ENCODE measurements around the gene F2RL2. TPM values are rescaled to one million over a fixed set of nuclear protein-coding genes. Genes with fewer than 3 reads are reported as not detected.

Gene F2RL2
- total RNA-seq, 2 donors from 2014 or later: 0.09 to 0.39 TPM

DNA sequence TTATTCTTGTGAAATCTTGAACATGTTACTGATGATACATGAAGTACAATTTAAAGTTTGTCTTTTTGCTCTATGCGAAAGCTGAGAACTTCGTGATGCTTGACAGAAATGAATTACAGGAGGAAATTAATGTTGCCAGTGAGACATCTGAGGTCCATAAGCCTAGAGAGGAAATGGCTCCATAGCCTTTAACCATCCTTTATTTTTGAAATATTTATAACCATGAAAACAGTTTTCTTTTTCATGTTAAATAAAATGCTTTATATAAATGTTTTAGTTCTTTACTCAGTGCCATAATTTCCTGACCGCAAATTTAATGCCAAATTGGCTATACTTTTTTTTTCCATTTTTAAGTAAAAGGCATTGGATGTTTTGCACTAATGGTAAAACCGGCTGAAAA, 29.1 kb downstream of the F2RL2 start:
- DNase-seq: no peak
- intact Hi-C loops (cut with DNase I): no loop called here
- ATAC-seq: no peak

DNA sequence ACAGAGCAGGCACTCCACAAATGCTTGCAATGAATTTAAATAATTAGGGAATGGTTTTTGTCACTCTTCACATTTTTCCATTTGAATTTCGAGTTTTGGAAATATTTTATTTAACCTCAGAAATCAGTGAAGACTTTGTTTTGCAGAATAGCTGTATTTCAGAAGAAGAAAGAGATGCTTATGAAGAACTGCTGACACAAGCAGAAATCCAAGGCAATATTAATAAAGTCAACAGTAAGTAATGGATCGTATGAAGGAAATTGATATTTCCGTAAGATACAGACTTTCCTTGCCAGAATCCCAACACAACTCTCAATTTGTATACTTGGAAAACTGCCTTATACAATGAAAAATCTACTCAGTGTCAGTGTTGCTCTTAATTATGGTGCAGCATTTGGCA, 30.5 kb downstream of the F2RL2 start:
- no peak for ATAC-seq
- intact Hi-C loops (cut with DNase I): no loop called here
- no peak for DNase-seq

DNA sequence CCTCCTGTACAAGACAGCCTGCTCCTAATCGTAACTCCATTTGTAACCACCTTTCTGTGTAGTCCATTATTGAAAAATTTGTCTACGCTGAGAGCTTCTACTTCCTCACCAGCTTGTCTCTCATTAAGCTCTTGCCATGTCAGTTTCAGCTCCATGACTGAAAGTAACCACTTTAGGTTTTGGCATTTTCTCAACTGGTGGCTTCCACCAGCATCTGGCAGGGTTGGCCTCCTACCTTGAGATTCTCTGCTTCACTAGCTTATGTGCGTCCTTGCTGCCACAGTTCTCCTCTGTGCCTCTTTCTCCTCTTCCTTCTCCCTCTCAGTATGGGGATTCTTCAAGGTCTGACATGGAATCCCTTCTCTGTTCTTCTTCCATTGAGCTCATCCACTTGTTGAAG, 31.8 kb downstream of the F2RL2 start:
- ATAC-seq (no peak), DNase-seq (no peak)
- intact Hi-C loops (cut with DNase I): no loop called here

DNA sequence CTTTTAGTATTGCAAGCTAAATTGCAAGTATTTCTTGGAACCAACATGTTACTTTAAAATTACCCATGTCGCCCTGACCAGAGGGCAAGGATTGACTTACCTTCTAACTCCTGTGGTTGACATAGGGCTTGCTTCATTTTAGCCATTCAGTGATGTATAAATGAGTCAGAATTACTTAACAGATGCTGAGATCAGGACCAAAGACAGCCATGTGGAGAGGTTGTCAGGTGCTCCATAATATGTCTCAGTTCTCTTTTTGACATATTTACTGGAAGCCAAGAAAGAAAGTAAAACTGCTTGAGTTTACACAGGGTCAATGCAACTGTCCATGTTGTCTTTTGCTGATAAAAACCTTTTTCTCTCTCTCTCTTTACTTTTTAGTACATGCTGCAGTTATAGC, 33.2 kb downstream of the F2RL2 start:
- intact Hi-C loops (cut with DNase I): no loop called here

DNA sequence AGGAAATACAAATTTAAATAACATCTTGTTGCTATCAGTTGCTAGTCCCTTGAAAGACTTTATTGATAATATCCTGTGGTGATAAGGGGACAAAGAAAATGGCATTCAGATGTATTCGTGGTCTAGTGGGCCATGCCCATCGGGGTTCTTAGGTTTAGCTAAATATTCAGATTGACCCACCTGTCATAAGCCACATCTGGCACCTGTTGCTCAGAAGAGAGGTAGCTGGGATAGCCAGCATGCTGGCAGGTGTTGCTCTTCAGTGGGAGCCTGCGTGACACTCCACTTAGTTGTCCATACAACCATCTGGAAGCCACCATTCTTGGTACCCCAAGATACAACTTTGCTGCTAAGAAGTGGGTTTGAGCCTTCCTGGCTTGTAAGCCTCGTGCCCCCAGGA, 36.7 kb downstream of the F2RL2 start:
- no peak for ATAC-seq
- intact Hi-C loops (cut with DNase I): no loop called here
- DNase-seq: no peak

More for the DNA sequence above, 33.2 kb downstream of the F2RL2 start:
- ATAC-seq (no peak), DNase-seq (no peak)

DNA sequence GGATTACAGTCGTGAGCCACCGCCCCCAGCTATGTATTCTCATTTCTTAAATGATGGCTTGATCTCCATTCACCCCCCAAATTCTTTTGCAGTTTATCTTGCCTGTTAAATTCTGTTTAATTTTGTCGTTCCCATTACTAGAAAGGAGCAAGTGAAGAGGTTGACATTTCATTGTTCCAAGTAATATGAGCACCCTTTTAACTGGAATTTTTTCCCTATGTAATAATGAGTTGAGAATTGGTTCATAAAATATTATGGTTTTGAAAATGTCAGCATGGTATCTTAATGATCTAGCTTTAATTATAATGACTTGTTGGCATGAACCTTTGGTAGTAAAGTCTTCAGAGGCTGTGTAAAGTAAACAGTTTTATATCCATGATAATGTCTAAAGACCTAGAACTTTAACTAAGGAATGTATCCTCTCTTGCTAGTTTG, 37.4 kb downstream of the F2RL2 start:
- DNase-seq: no peak
- intact Hi-C loops (cut with DNase I): no loop called here
- no peak for ATAC-seq

DNA sequence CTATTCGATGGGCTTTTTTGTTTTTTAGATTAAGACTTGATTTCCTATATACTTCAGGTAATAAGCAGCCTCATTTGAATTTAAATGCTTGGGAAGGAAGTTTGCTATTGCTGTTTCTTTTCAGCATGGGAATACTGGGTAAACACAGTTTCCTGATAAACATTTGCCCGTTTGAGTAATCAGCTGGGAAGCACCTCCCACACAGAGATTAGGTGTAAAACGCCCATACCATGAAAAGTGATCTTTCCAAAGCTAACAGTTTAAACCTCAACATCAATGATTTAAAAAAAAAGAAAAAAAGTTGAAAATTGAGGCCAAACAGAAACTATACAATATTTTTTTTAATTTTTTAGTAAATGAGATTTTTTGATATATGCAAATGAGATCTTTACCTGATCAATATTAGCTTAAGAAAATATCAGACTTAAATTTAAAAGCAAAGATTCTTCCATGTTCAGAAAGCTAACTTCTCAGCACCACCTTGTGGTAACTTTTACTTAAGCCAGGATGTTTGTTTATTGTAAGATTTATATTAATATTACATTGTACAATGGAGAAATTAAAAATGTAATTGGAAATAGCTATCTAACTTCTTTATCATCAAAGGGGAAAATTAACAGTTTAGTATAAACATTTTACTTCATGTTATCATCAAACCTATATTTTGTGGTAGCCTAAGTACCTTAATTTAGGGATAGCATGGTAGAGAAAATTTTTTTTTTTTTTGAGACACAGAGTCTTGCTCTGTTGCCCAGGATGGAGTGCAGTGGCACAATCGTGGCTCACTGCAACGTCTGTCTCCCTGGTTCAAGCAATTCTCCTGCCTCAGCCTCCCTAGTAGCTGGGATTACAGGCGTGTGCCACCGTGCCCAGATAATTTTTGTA, 39.8 kb downstream of the F2RL2 start:
- intact Hi-C loops (cut with DNase I): no loop called here
- no peak for ATAC-seq
- DNase-seq: no peak

DNA sequence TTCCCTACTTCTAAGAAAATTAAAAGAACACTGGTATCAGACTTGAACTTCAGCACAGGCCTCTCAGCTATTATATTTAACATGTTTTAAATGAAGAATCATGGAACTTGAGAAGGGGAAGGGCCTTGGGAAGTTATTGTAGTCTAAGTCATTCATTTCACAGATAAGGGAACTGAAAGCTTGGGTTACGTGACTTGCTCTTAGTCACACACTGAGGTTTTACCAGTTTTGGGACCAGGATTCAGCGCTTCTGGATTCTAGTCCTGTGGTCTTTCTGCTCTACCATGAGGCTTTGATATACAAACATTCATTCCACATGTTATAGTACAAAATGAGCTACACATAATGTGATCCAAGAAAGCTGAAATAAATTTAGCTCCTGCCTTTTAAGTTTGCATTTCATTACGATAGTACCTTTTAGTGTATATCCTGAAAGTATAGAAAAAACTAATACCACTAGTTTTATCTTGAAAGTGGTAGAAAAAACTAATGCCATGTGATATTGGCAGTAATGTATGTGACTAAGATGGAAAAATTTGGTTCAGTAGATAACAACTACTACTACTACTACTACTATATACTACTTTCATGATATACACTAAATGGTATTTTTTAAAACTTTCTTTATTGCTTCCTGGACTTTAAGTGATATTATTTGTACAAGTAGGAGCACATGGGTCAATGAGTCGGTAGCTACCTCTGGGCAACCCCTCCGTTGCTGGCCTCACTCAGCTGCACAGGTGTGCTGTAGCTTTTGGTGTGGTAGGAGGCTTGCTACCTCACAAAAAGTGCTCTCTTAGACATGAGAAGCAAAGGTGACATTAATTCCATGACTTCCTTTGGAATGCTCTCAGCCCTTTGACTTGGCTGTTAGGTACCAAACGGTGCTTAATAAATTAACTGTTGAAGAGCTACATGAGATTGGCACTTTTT, 40.7 kb downstream of the F2RL2 start:
- DNase-seq: no peak
- ATAC-seq: peak in 1 of 2 donors; percentile 46
- intact Hi-C loops (cut with DNase I): no loop called here

DNA sequence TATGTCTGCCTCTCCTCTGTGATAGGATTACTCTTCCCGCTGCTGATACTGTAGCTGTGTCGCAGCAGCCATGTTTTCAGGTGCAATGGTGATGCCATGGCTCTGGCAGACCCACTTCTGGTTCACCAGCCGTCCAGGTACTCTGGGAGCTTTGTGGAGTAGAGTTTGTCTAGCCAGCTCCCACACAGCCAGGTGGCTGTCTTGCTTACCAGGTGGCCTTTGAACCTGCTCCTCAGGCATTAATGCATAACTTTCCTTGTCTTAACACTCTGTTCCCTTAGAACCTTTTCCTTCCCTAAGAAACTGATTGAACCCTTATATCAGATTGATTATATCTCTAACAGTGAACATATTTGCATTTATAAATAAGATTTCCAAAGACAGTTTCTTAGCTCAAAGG, 42.2 kb downstream of the F2RL2 start:
- no peak for ATAC-seq

DNA sequence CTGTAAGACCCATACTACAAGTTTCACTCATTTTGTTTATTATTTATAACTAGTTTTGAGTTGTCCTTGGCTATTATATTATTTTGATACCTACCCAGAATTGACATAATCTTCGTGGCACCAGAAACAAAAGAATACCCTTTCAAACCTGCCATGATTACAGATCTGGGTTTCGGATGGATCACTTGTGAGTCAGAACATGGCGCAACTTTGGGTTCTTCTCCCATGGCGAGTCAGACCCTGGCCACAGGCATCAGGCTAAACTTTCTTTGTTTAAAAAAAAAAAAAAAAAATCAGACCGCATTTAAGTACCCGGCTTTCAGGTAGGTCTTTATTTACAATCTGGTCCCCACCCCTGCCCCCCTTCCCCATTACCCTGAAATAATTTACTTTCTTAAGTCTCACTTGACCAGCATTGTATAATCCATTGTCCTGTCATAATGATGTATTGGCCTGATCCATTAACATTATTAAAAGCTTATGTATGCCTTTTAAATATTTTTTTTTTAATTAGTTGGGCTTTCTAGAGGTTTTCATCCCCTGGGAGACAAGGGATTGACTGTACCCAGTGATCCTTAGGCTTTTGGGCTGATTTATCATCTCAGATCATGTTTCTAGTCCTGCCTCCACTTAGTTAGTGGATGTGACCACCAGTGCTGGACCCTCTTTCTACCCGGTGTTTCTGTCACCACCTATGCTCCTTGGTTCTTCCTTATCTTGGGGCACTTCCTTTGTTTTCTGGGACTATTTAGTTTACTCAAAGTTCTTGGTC, 43.9 kb downstream of the F2RL2 start:
- DNase-seq (no peak), ATAC-seq (no peak)
- intact Hi-C loops (cut with DNase I): no loop called here

More for the DNA sequence above, 42.2 kb downstream of the F2RL2 start:
- DNase-seq: no peak
- intact Hi-C loops (cut with DNase I): no loop called here

DNA sequence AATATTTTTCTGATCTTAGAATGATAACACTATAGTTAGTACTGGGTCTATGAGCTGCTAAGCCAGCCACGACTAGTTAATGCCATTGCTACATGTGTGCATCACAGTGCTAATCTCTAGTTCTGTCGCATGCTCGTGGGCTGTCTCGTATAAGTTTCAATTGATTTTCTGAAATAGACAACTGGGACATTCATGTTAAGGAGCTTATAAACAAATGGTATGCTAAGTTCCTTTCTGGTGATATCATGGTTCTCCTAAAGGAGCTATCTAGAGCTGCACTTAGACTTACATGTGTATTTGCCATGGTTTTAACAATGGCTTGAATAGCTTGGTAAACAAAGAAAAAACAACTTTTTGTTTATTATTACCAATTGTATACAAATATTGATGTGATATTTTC, 46.2 kb downstream of the F2RL2 start:
- intact Hi-C loops (cut with DNase I): no loop called here
- DNase-seq (no peak), ATAC-seq (no peak)

DNA sequence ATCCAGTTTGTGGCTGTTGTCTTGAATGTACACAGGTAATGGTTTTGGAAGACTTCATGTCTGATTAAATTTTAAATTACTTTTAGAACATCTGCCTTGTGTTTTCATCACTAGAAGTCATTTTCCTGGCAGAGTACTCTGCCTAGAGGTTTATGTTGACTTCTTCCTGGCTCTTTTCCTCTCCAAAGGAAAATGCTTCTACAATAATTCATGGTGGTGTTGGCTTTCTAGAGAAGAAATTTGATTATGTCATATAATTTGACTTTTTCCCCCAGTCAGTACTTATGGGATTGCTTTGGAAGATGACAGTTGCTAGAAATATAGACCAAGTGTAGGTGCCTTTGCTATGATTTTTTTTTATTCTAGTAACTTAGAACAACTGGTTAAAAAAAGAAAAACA, 46.8 kb downstream of the F2RL2 start:
- ATAC-seq (no peak), DNase-seq (no peak)
- intact Hi-C loops (cut with DNase I): no loop called here

DNA sequence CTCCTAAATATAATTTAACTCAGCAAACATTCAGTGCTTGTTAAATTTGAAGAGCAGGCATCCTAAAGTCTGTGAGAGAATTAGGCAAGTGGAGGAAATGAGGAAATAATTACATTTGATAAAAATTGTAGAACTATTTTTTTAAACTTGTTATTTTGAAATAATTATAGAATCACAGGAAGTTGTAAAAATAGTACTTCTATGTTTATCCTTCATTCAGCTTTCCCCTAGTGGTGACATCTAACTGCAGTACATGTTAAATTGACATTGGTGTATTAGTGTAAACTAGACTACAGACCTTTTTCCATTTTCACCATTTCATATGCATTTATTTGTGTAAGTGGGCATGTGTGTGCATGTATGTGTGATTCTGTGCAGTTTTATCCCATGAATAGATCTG, 51.6 kb downstream of the F2RL2 start:
- no peak for ATAC-seq
- intact Hi-C loops (cut with DNase I): no loop called here

DNA sequence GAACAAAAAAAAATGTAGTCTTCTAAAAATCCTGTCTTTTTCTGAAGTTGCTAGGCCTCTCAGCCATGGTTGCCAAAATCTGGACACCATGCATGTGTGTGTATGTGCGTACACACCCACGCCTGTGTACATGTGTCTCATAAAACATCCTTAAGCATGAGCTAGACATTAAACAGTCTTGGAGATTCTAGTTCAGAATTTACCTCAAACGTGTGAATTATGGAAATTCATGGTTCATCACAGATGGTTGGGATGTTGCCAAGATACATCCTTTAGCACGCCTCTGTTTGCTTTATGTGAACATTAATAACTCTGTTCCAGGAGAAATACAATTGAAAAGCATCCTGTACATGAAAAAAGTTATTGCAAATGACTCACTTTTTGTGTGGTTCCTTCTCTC, 53.0 kb downstream of the F2RL2 start:
- ATAC-seq: no peak
- intact Hi-C loops (cut with DNase I): no loop called here
- no peak for DNase-seq

More for the DNA sequence above, 51.6 kb downstream of the F2RL2 start:
- DNase-seq: no peak

Other genes with a start within 250 kb of the F2RL2 start
- gene IQGAP2, start 220.1 kb downstream of the F2RL2 start, total RNA-seq: 10 to 100 TPM in 1 of 2 donors, 1 to 10 TPM in 1; 6.9 to 11.6 TPM
- 10 to 100 TPM in 1 of 2 donors, 1 to 10 TPM in 1; 6.5 to 16.0 TPM for gene F2R, start 92.7 kb upstream of the F2RL2 start, total RNA-seq
- gene F2RL1, start 195.6 kb upstream of the F2RL2 start, total RNA-seq: 1 to 10 TPM; 1.7 to 3.9 TPM
- not detected for gene S100Z, start 226.6 kb upstream of the F2RL2 start, total RNA-seq

All from left cardiac atrium (tissue), 4 donors.